ACC112 (cell line): ENCODE data around the gene SPATS2L.

Experiments used
- H2AFZ ChIP-seq: fragments of 200-600 bp; sonication (generic); one replicate; pipeline ENCODE4 v1.6.0; 2017; ENCODE audit warnings: antibody characterized with exemption, low read length; ENCODE audit not compliant: unreplicated experiment
- H3K27ac ChIP-seq: fragments of 200-600 bp; sonication (generic); 2 replicates; pipeline ENCODE4 v1.5.1; 2014; ENCODE audit warnings: low read depth, mild to moderate bottlenecking, antibody characterized with exemption, low read length, moderate library complexity
- H3K27me3 ChIP-seq: fragments of 200-600 bp; sonication (generic); 2 replicates; pipeline ENCODE4 v1.6.1; 2014; ENCODE audit warnings: mild to moderate bottlenecking, antibody characterized with exemption, low read length, moderate library complexity, mixed read lengths; ENCODE audit not compliant: insufficient read depth
- H3K36me3 ChIP-seq: fragments of 200-600 bp; sonication (generic); 2 replicates; pipeline ENCODE4 v1.6.1; 2016; ENCODE audit warnings: mild to moderate bottlenecking, antibody characterized with exemption, low read length, moderate library complexity, mixed read lengths; ENCODE audit not compliant: insufficient read depth
- H3K4me1 ChIP-seq: fragments of 200-600 bp; sonication (generic); one replicate; pipeline ENCODE4 v1.6.1; 2016; ENCODE audit warnings: low read length, mixed read lengths; ENCODE audit not compliant: insufficient read depth, unreplicated experiment, control insufficient read depth
- H3K4me3 ChIP-seq: fragments of 200-600 bp; sonication (generic); 2 replicates; pipeline ENCODE4 v1.5.1; 2014; ENCODE audit warnings: mild to moderate bottlenecking, low read depth, low read length
- H3K79me2 ChIP-seq: fragments of 200-600 bp; sonication (generic); one replicate; pipeline ENCODE4 v1.6.0; 2016; ENCODE audit warnings: low read length; ENCODE audit not compliant: control insufficient read depth, unreplicated experiment, insufficient read depth

Gene SPATS2L

DNA sequence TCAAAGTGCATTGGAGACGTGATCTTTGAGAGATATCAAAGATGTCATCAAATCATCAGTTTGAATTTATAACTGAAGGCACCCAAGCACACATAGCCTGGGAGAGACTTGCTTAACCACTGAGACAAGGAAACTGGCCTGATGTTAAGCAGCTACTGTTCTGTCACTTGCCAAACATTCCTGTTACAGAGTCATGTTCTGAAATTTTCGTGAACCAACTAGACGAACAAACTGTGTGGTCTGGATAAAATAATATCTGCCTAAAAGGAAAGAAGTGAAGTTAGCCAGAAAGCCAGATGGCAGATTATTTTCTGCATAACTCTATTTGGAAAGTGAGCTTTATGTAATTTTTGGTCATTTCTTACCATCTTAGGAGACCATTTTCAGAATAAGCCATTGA, 51.4 kb downstream of the SPATS2L start:
- H2AFZ ChIP-seq = no peak overlapping the region
- H3K36me3 ChIP-seq = no peaks in the 10 kb centered on the region
- H3K27ac ChIP-seq = no peak overlapping the region
- H3K27me3 ChIP-seq = no peaks in the 10 kb centered on the region
- H3K79me2 ChIP-seq = peaks cover 64% of the 10 kb centered on the region
- peaks cover 22% of the 10 kb centered on the region for H3K4me1 ChIP-seq
- no peak overlapping the region for H3K4me3 ChIP-seq

DNA sequence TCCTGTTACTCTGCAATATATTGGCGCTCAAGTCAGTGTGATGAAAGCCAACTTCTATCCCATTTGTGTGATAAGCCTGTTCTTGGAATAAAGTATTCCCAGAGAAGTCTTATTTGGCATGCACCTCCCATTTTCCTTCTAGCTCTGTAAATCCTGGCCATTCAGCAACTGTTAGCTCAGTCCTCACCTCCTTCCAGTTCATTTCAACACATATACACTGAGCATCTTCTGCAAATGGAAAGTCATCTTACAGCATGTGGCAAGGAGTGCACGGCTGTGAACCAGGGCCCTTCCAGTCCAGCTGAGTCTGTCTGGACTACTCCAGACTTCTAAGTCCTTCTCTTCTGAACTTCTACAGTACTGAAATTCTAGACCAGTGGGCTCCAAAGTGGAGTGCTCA, 53.1 kb downstream of the SPATS2L start:
- Histone ChIP-seq H3K36me3 (no peaks in the 10 kb centered on the region), H3K4me3 (no peak overlapping the region), H3K27ac (no peak overlapping the region), H3K27me3 (no peaks in the 10 kb centered on the region), H3K79me2 (peaks cover 56% of the 10 kb centered on the region), H2AFZ (no peak overlapping the region), H3K4me1 (peaks cover 21% of the 10 kb centered on the region)

DNA sequence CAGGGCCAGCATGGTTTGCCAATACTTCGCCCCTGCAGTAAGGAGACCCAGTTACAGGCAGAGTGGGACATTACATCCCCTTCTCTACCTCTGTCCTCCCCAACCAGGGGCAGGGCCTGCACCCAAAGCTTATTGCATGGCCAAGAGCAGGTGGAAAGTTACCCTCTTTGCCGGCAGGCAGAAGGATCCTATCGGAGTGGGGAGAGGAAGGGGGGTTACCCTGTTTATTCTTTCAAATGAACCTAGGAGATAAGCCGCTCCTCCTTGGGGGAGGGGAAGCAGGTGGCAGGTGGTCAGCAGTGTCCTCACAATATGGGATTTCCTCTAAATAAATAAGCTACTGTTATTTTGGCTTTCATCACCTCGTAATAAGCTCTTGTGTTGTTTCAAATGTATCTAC, 53.9 kb downstream of the SPATS2L start:
- no peaks in the 10 kb centered on the region for H3K36me3 ChIP-seq
- H3K4me1 ChIP-seq = peaks cover 29% of the 10 kb centered on the region
- H2AFZ ChIP-seq = no peak overlapping the region
- H3K27ac ChIP-seq = no peak overlapping the region
- no peak overlapping the region for H3K4me3 ChIP-seq
- peaks cover 55% of the 10 kb centered on the region for H3K79me2 ChIP-seq
- H3K27me3 ChIP-seq = no peaks in the 10 kb centered on the region

DNA sequence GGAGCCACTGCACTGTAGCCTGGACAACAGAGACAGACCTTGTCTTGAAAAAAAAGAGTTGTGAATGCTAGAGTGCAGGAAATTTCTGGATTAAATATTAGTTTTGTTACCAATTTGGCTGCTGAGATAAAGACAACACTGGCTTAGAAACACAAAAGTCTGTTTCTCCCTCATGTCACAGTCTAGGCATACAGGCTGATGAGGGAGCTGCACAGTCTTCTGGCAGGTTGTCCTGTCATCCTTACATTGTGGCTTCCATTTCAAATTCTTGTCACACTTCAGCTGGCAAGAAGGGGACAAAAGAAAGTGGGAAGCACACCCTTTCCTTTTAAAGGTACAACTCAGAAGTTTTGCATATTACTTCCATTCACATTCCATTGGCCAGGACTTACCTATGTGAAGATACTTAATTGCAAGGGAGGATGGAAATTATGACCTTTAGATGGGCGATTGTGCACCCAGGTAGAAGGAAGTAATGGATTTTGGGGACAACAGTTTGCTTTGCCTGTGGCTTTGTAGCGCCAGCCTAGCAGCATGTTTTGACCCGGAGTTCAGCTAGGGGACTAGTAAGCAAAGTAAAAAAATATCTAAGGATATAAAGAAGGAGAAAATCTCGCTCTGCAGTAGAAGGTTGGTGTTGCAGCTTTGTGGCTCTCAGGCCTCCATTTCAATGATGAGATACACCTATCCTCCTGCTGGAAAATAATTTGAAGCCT, 55.9 kb downstream of the SPATS2L start:
- peaks cover 35% of the 10 kb centered on the region for H3K4me1 ChIP-seq
- H3K79me2 ChIP-seq = peaks cover 54% of the 10 kb centered on the region

DNA sequence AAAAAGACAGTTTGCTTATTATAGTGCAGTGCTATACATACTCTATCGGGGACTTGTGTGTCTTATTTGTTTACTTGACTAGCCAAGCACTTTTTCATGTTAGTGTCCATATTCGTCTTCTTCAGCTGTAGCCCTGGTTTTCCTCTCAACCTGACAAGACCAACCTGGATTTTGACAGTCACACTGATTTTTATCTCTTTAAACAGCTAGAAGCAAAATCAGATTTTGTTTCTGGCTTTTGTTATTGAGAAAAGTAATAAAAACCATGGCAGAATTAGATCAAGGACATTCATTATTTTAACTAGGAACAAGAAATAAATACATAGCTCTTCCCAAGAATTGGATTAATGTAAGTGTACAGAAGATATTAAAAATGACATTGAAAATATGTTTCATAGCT, 56.8 kb downstream of the SPATS2L start:
- Histone ChIP-seq H3K36me3 (0 out of 2 replicates have a peak, but pooled peaks cover 2% of the 10 kb centered on the region), H3K27me3 (no peaks in the 10 kb centered on the region), H3K79me2 (peaks cover 50% of the 10 kb centered on the region), H3K4me3 (no peak overlapping the region), H2AFZ (no peak overlapping the region), H3K27ac (no peak overlapping the region), H3K4me1 (peaks cover 38% of the 10 kb centered on the region)

More for the DNA sequence above, 55.9 kb downstream of the SPATS2L start:
- no peaks in the 10 kb centered on the region for H3K36me3 ChIP-seq
- H3K27me3 ChIP-seq = no peaks in the 10 kb centered on the region
- H2AFZ ChIP-seq = no peak overlapping the region
- no peak overlapping the region for H3K27ac ChIP-seq
- H3K4me3 ChIP-seq = no peak overlapping the region

GRCh38 chr2:200364142-200364541, 57.6 kb downstream of the SPATS2L start:
- peaks cover 39% of the 10 kb centered on the region for H3K4me1 ChIP-seq
- H3K4me3 ChIP-seq = no peak overlapping the region
- no peaks in the 10 kb centered on the region for H3K27me3 ChIP-seq
- no peak overlapping the region for H2AFZ ChIP-seq
- 0 out of 2 replicates have a peak, but pooled peaks cover 6% of the 10 kb centered on the region for H3K36me3 ChIP-seq
- peaks cover 45% of the 10 kb centered on the region for H3K79me2 ChIP-seq
- H3K27ac ChIP-seq = no peak overlapping the region

GRCh38 chr2:200364620-200365019, 58.1 kb downstream of the SPATS2L start:
- H3K27me3 ChIP-seq = no peaks in the 10 kb centered on the region
- no peak overlapping the region for H3K4me3 ChIP-seq
- peaks cover 40% of the 10 kb centered on the region for H3K79me2 ChIP-seq
- H2AFZ ChIP-seq = no peak overlapping the region
- H3K36me3 ChIP-seq = 0 out of 2 replicates have a peak, but pooled peaks cover 6% of the 10 kb centered on the region
- peaks cover 39% of the 10 kb centered on the region for H3K4me1 ChIP-seq
- no peak overlapping the region for H3K27ac ChIP-seq

GRCh38 chr2:200365209-200365608, 58.7 kb downstream of the SPATS2L start:
- Histone ChIP-seq H3K36me3 (0 out of 2 replicates have a peak, but pooled peaks cover 6% of the 10 kb centered on the region), H3K79me2 (peaks cover 42% of the 10 kb centered on the region), H3K4me3 (no peak overlapping the region), H2AFZ (no peak overlapping the region), H3K27me3 (no peaks in the 10 kb centered on the region), H3K4me1 (peaks cover 39% of the 10 kb centered on the region), H3K27ac (no peak overlapping the region)

GRCh38 chr2:200367155-200367554, 60.7 kb downstream of the SPATS2L start:
- Histone ChIP-seq H3K79me2 (peaks cover 47% of the 10 kb centered on the region), H3K36me3 (0 out of 2 replicates have a peak, but pooled peaks cover 6% of the 10 kb centered on the region), H3K4me3 (no peak overlapping the region), H3K27ac (0 out of 2 replicates have a peak overlapping the region, but pooled peaks have one; percentile 1), H3K4me1 (peaks cover 39% of the 10 kb centered on the region), H3K27me3 (no peaks in the 10 kb centered on the region), H2AFZ (no peak overlapping the region)

DNA sequence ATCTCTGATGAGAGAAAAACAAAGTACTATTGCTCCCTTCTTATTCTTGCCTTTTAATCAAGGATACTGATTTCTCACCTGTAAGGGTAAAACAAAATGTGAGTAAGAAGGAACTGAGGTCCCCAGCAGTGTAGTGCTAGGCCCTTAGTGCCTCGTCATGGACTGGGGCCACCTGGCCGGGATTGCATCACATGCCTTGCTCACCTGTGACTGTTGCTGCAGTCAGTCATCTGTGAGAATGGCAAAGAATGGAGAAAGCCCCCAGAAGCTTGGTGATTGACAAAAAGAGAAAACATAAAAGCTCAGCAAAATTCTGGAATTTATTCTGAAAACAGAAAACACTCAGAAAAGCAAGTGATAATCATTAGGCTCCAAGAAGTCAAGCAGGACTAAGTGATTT, 63.4 kb downstream of the SPATS2L start:
- no peak overlapping the region for H3K27ac ChIP-seq
- H3K4me1 ChIP-seq = peaks cover 55% of the 10 kb centered on the region
- no peak overlapping the region for H2AFZ ChIP-seq
- H3K36me3 ChIP-seq = 0 out of 2 replicates have a peak, but pooled peaks cover 8% of the 10 kb centered on the region
- H3K4me3 ChIP-seq = no peak overlapping the region
- peaks cover 50% of the 10 kb centered on the region for H3K79me2 ChIP-seq
- H3K27me3 ChIP-seq = no peaks in the 10 kb centered on the region

DNA sequence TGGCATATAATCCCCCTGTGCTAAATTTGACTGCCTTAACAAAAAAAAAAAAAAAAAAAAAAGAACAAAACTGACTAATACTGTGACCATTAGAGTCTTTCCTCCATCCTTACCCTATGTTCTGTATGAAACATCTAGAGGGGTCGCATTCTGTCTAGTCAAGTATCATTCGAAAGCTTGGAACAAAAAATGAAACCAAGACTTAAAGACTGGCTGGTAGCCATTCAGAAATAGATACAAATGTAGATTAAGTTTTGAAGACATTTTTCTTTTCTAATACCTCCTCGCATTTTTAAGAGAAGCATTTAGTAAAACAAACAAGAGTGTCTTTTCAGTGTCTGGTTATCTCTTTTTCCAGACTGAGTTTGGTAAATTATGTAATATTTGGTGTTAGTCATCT, 66.7 kb downstream of the SPATS2L start:
- no peak overlapping the region for H2AFZ ChIP-seq
- H3K27me3 ChIP-seq = no peaks in the 10 kb centered on the region
- H3K4me1 ChIP-seq = peaks cover 34% of the 10 kb centered on the region
- peaks cover 38% of the 10 kb centered on the region for H3K79me2 ChIP-seq
- 0 out of 2 replicates have a peak, but pooled peaks cover 6% of the 10 kb centered on the region for H3K36me3 ChIP-seq
- peak overlapping the region; percentile 23; the same call in 1 of the 2 replicates for H3K27ac ChIP-seq
- H3K4me3 ChIP-seq = peak overlapping the region; percentile 47
